Left ventricle myocardium inferior (tissue), 1 donor: ENCODE measurements around the gene ZNF283. TPM values are rescaled to one million over a fixed set of nuclear protein-coding genes. Genes with fewer than 3 reads are reported as not detected.

ENCODE experiments used
- DNase-seq: peaks from one replicate; pipeline ENCODE4 v3.0.0-alpha.2; 2020
- H3K27ac ChIP-seq: fragments of 200-600 bp; replicated peaks from 2 replicates; pipeline ENCODE4 v1.8.0; 2021
- H3K27me3 ChIP-seq: fragments of 200-600 bp; 2 replicates; pipeline ENCODE4 v1.8.0; 2021; ENCODE audit warnings: low read depth
- H3K36me3 ChIP-seq: fragments of 200-600 bp; 2 replicates; pipeline ENCODE4 v1.8.0; 2021
- H3K4me1 ChIP-seq: fragments of 200-600 bp; 2 replicates; pipeline ENCODE4 v1.8.0; 2021
- H3K4me3 ChIP-seq: fragments of 200-600 bp; 2 replicates; pipeline ENCODE4 v1.8.0; 2021; ENCODE audit warnings: mild to moderate bottlenecking, moderate library complexity
- H3K9me3 ChIP-seq: fragments of 200-600 bp; replicated peaks from 2 replicates; pipeline ENCODE4 v1.8.0; 2021
- CTCF ChIP-seq: fragments of 200-600 bp; IDR thresholded peaks from 2 replicates; pipeline ENCODE4 v1.8.0; 2021; ENCODE audit warnings: antibody characterized with exemption, mild to moderate bottlenecking, borderline replicate concordance
- intact Hi-C: fragments of 100-400 bp; cut with micrococcal nuclease; formaldehyde crosslinking; loops from one replicate; pipeline ENCODE4 v1.11.0; 2022
- total RNA-seq: library from RNA; stranded (reverse); fragmentation: NEBNext Ultra II Directional; extraction: Animal tissue kit (Norgen Biotek cat#: 25700); gene quantifications from one replicate; pipeline ENCODE4 v1.2.1, GENCODE V29; 2021
- donor health status: DM: no; HTN: yes; CAD: no; lungs with severe emphysema.

Gene ZNF283
- total RNA-seq, 1 donor from 2014 or later = 14.7 TPM

DNA sequence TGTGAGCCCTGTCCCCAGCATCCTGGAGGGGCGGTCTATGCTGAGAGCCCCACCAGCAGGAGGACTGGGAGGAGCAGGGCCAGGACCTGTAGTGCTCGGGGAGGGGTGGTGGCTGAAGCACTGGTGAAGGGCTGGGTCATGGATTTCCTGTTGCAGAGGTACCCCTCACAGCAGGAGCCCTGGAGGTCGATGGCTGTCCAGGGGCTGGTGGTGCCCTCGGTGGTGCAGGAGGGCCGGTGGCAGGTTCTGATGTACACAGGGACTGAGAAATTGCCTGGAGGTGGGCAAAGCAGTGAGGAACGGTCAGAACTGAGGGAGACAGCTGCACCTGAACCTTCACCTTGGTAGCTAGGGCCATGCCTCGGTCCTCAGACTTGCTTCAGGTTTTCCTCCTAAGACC, 29.6 kb upstream of the ZNF283 start:
- peaks cover 7% of the 10 kb centered on the region for H3K9me3 ChIP-seq
- peaks cover 74% of the 10 kb centered on the region for H3K27me3 ChIP-seq
- DNase-seq = no peak
- no peak overlapping the region for H3K27ac ChIP-seq
- peaks cover 17% of the 10 kb centered on the region for H3K4me1 ChIP-seq
- intact Hi-C loops = no loop called here
- H3K36me3 ChIP-seq = no peaks in the 10 kb centered on the region
- H3K4me3 ChIP-seq = no peak overlapping the region
- no peak for TF ChIP-seq CTCF

DNA sequence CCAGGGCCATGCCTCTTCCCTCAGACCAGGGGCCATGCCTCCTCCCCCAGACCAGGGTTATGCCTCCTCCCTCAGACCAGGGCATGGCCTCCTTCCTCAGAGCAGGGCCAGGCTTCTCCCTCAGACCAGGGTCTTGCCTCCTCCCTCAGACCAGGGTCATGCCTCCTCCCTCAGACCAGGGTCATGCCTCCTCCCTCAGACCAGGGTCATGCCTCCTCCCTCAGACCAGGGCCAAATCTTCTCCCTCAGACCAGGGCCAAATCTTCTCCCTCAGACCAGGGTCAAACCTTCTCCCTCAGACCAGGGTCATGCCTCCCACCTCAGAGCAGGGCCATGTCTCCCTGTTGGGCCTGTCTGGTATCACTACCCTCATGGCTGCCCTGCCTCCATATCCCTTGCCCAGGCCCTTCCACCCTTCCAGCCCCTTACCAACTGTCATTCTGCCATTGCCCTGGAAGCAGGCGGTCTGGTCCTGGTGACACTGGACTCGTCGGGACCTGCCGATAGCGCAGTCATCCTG, 29.0 kb upstream of the ZNF283 start:
- no peak for TF ChIP-seq CTCF
- H3K27me3 ChIP-seq = peaks cover 69% of the 10 kb centered on the region
- peaks cover 17% of the 10 kb centered on the region for H3K4me1 ChIP-seq
- H3K4me3 ChIP-seq = peak overlapping the region; percentile 67
- intact Hi-C loops = no loop called here
- peaks cover 7% of the 10 kb centered on the region for H3K9me3 ChIP-seq
- no peaks in the 10 kb centered on the region for H3K36me3 ChIP-seq
- H3K27ac ChIP-seq = no peak overlapping the region
- DNase-seq = no peak

GRCh38 chr19:43798546-43799409, 28.3 kb upstream of the ZNF283 start:
- H3K4me1 ChIP-seq = peaks cover 17% of the 10 kb centered on the region
- no peak for DNase-seq
- H3K27me3 ChIP-seq = peaks cover 62% of the 10 kb centered on the region
- TF ChIP-seq CTCF = no peak
- intact Hi-C loops = no loop called here
- peak overlapping the region; percentile 67 for H3K4me3 ChIP-seq
- H3K36me3 ChIP-seq = no peaks in the 10 kb centered on the region
- peaks cover 7% of the 10 kb centered on the region for H3K9me3 ChIP-seq
- H3K27ac ChIP-seq = peak overlapping the region; percentile 66

GRCh38 chr19:43799502-43800142, 27.5 kb upstream of the ZNF283 start:
- Histone ChIP-seq H3K27ac (peak overlapping the region; percentile 66), H3K9me3 (peaks cover 7% of the 10 kb centered on the region), H3K4me1 (peaks cover 17% of the 10 kb centered on the region), H3K4me3 (peak overlapping the region; percentile 67), H3K27me3 (peaks cover 54% of the 10 kb centered on the region), H3K36me3 (no peaks in the 10 kb centered on the region)
- TF ChIP-seq CTCF = no peak
- intact Hi-C loops = no loop called here
- no peak for DNase-seq

- TF ChIP-seq CTCF = no peak
- H3K4me1 ChIP-seq = peaks cover 17% of the 10 kb centered on the region
- no peak within 1 kb of the TSS for H3K4me3 ChIP-seq
- DNase-seq = no peak
- H3K36me3 ChIP-seq = no peaks in the 10 kb centered on the region
- peaks cover 30% of the 10 kb centered on the region for H3K27me3 ChIP-seq
- H3K9me3 ChIP-seq = no peaks in the 10 kb centered on the region
- intact Hi-C loops = no loop called here
- no peak within 1 kb of the TSS for H3K27ac ChIP-seq
Observed at GRCh38 chr19:43802216-43802951, 24.7 kb upstream of the ZNF283 start, which contains the start of gene LYPD5. TSS of gene LYPD5 (minus strand) at chr19:43802447. CDS start at chr19:43802380, 67 bp downstream.
